A549 (cell line): Measurements from ENCODE around the gene IFNA17. TPM values are rescaled to one million over a fixed set of nuclear protein-coding genes. Genes with fewer than 3 reads are reported as not detected.

ENCODE experiments used
- ATAC-seq, 2 experiments: fragments of 200-7000 bp in 1 of 2; fragments of >200 bp in 1 of 2; cut with Nextera tagmentation in 1 of 2; cut with Tn5 transposase in 1 of 2; 3 replicates each; pipeline versions ENCODE4 v1.8.0 to v1.9.1; 2018 to 2020; ENCODE audit warnings: mild to moderate bottlenecking in 1 of 2, moderate library complexity in 1 of 2
- CTCF ChIA-PET: fragments of 300-600 bp; sonication (Branson Sonifier 250); formaldehyde crosslinking; extraction: SDS; loops from one replicate; lab custom pipeline; 2021; ENCODE audit warnings: antibody characterized with exemption, inconsistent platforms; lab: Yijun Ruan, JAX
- POLR2A ChIA-PET: fragments of 350-600 bp; formaldehyde crosslinking; extraction: SDS; loops from one replicate; lab custom pipeline; 2021; ENCODE audit warnings: antibody characterized with exemption, inconsistent platforms; lab: Yijun Ruan, JAX
- DNase-seq, 2 experiments: peaks; one replicate each; pipeline versions ENCODE4 v3.0.0 to v3.0.0-alpha.2; 2011 to 2016; ENCODE audit warnings: low read depth in 1 of 2, low spot score in 1 of 2
- FAIRE-seq: peaks from 2 replicates; lab custom pipeline; 2011; peaks lifted over from hg19 to GRCh38; lab: Jason Lieb, UNC
- H3K27ac ChIP-seq, 2 experiments: fragments of >200 bp; sonication (Bioruptor Twin); formaldehyde crosslinking; 3 replicates each; pipeline ENCODE4 v1.5.1; 2016 to 2017
- H3K4me1 ChIP-seq: fragments of >200 bp; sonication (Bioruptor Twin); formaldehyde crosslinking; 3 replicates; pipeline ENCODE4 v1.6.1; 2016
- H3K4me2 ChIP-seq: fragments of >200 bp; sonication (Bioruptor Twin); formaldehyde crosslinking; 3 replicates; pipeline ENCODE4 v1.6.1; 2016
- H3K4me3 ChIP-seq: fragments of >200 bp; sonication (Bioruptor Twin); formaldehyde crosslinking; 3 replicates; pipeline ENCODE4 v1.5.1; 2016
- H3K9me3 ChIP-seq: fragments of >200 bp; sonication (Bioruptor Twin); formaldehyde crosslinking; 3 replicates; pipeline ENCODE4 v1.6.1; 2016
- CHD2 ChIP-seq: fragments of 150-350 bp; IDR thresholded peaks from 2 replicates; pipeline ENCODE4 v1.6.1; 2014; ENCODE audit warnings: low read length; ENCODE audit not compliant: partially characterized antibody
- EHMT2 ChIP-seq: fragments of 200-600 bp; sonication (generic); IDR thresholded peaks from 2 replicates; pipeline ENCODE4 v1.6.1; 2016; ENCODE audit warnings: antibody characterized with exemption, low read depth, mild to moderate bottlenecking, moderate library complexity
- FOSB ChIP-seq: fragments of 250-450 bp; sonication (Bioruptor Pico); IDR thresholded peaks from 2 replicates; pipeline ENCODE4 v1.5.0; 2020; ENCODE audit warnings: mild to moderate bottlenecking, moderate library complexity
- GATA3 ChIP-seq: IDR thresholded peaks from 2 replicates; pipeline ENCODE4 v1.6.1; 2012; ENCODE audit warnings: borderline replicate concordance
- HOXA7 ChIP-seq: fragments of 250-450 bp; sonication (Bioruptor Pico); IDR thresholded peaks from 2 replicates; pipeline ENCODE4 v1.5.0; 2020; ENCODE audit warnings: mild to moderate bottlenecking, moderate library complexity
- HOXB13 ChIP-seq: fragments of 250-450 bp; sonication (Bioruptor Pico); IDR thresholded peaks from 2 replicates; pipeline ENCODE4 v1.5.0; 2020; ENCODE audit warnings: low read depth, mild to moderate bottlenecking, moderate library complexity
- JUNB ChIP-seq: fragments of >200 bp; sonication (Bioruptor Twin); formaldehyde crosslinking; IDR thresholded peaks from 2 replicates; pipeline ENCODE4 v1.6.1; 2016
- MAFK ChIP-seq: fragments of 450-650 bp; IDR thresholded peaks from 2 replicates; pipeline ENCODE4 v1.6.1; 2014; ENCODE audit not compliant: partially characterized antibody
- MYC ChIP-seq: IDR thresholded peaks from 2 replicates; pipeline ENCODE4 v1.6.1; 2012; ENCODE audit warnings: mild to moderate bottlenecking, inconsistent platforms, low read length, improper control_type of control experiment, borderline replicate concordance
- NPAS2 ChIP-seq: fragments of 250-450 bp; sonication (Bioruptor Pico); IDR thresholded peaks from 2 replicates; pipeline ENCODE4 v1.8.0; 2022; ENCODE audit warnings: mild to moderate bottlenecking, moderate library complexity, borderline replicate concordance
- PHF8 ChIP-seq: fragments of 200-600 bp; sonication (generic); IDR thresholded peaks from 2 replicates; pipeline ENCODE4 v1.6.1; 2016; ENCODE audit warnings: low read depth, mild to moderate bottlenecking, antibody characterized with exemption, moderate library complexity, borderline replicate concordance
- RAD21 ChIP-seq, 2 experiments: fragments of >200 bp in 1 of 2; sonication (Bioruptor Twin) in 1 of 2; formaldehyde crosslinking in 1 of 2; IDR thresholded peaks in 1 of 2; conservative IDR thresholded peaks in 1 of 2; 2 replicates in 1 of 2; 3 replicates in 1 of 2; pipeline ENCODE4 v1.6.1; 2012 to 2018; ENCODE audit warnings: inconsistent platforms in 1 of 2
- RARB ChIP-seq: fragments of 250-450 bp; sonication (Bioruptor Pico); IDR thresholded peaks from 2 replicates; pipeline ENCODE4 v1.8.0; 2021; ENCODE audit warnings: mild to moderate bottlenecking, moderate library complexity
- RCOR1 ChIP-seq: fragments of 150-350 bp; IDR thresholded peaks from 2 replicates; pipeline ENCODE4 v1.6.1; 2014; ENCODE audit warnings: antibody characterized with exemption, low read length, low read depth
- RFX5 ChIP-seq: fragments of 450-650 bp; IDR thresholded peaks from 2 replicates; pipeline ENCODE4 v1.7.1; 2014; ENCODE audit warnings: antibody characterized with exemption, mild to moderate bottlenecking, moderate library complexity
- RNF2 ChIP-seq: fragments of 200-600 bp; sonication (generic); IDR thresholded peaks from 2 replicates; pipeline ENCODE4 v1.6.1; 2016; ENCODE audit warnings: low read depth, mild to moderate bottlenecking, antibody characterized with exemption, moderate library complexity, borderline replicate concordance
- SMC3 ChIP-seq: fragments of >200 bp; sonication (Bioruptor Twin); formaldehyde crosslinking; IDR thresholded peaks from 3 replicates; pipeline ENCODE4 v1.6.1; 2018; ENCODE audit warnings: inconsistent platforms
- SREBF2 ChIP-seq: fragments of 450-650 bp; IDR thresholded peaks from 2 replicates; pipeline ENCODE4 v1.6.1; 2014; ENCODE audit warnings: mild to moderate bottlenecking, moderate library complexity
- ZC3H11A ChIP-seq: fragments of 450-650 bp; IDR thresholded peaks from 2 replicates; pipeline ENCODE4 v1.6.1; 2014; ENCODE audit warnings: antibody characterized with exemption, mild to moderate bottlenecking
- ZFP36 ChIP-seq: fragments of 450-650 bp; IDR thresholded peaks from 2 replicates; pipeline ENCODE4 v1.6.1; 2014; ENCODE audit warnings: borderline replicate concordance; ENCODE audit not compliant: partially characterized antibody
- ZSCAN20 ChIP-seq: fragments of 250-450 bp; sonication (Bioruptor Pico); IDR thresholded peaks from 2 replicates; pipeline ENCODE4 v1.8.0; 2022; ENCODE audit warnings: mild to moderate bottlenecking, moderate library complexity
- WGBS: methylation state at CpG from one replicate; pipeline ENCODE4 v1.1.6; 2017; ENCODE audit errors: missing lambda C conversion rate; 5-methylcytosine and 5-hydroxymethylcytosine counted together
- polyA plus RNA-seq, 4 experiments: library from polyadenylated mRNA; depleted of rRNA in 3 of 4; stranded (reverse); fragments of >200 nt; fragmentation: RNase III in 1 of 4; extraction: RNeasy Plus Mini Kit Qiagen cat#74134 plus additional on column Dnase treatment in 1 of 4; gene quantifications; 2 replicates in 3 of 4; 3 replicates in 1 of 4; pipeline ENCODE4 v1.2.3, GENCODE V29; 2011 to 2017
- TF ChIP-seq, protein P1 (sequence below): fragments of 250-450 bp; sonication (Bioruptor Pico); IDR thresholded peaks from 2 replicates; pipeline ENCODE4 v1.5.0; 2021; ENCODE audit warnings: mild to moderate bottlenecking, moderate library complexity, borderline replicate concordance
- TF ChIP-seq, protein P2 (sequence below): fragments of 150-350 bp; IDR thresholded peaks from 2 replicates; pipeline ENCODE4 v1.6.1; 2014; ENCODE audit warnings: low read depth, mild to moderate bottlenecking, low read length
- TF ChIP-seq, protein P3 (sequence below): fragments of >200 bp; sonication (Bioruptor Twin); formaldehyde crosslinking; IDR thresholded peaks from 3 replicates; pipeline ENCODE4 v1.5.1; 2016

IFNA17 gene
- polyA plus RNA-seq, 2 of the 4 experiments (the other 2 are of a cell fraction), result not detected

DNA sequence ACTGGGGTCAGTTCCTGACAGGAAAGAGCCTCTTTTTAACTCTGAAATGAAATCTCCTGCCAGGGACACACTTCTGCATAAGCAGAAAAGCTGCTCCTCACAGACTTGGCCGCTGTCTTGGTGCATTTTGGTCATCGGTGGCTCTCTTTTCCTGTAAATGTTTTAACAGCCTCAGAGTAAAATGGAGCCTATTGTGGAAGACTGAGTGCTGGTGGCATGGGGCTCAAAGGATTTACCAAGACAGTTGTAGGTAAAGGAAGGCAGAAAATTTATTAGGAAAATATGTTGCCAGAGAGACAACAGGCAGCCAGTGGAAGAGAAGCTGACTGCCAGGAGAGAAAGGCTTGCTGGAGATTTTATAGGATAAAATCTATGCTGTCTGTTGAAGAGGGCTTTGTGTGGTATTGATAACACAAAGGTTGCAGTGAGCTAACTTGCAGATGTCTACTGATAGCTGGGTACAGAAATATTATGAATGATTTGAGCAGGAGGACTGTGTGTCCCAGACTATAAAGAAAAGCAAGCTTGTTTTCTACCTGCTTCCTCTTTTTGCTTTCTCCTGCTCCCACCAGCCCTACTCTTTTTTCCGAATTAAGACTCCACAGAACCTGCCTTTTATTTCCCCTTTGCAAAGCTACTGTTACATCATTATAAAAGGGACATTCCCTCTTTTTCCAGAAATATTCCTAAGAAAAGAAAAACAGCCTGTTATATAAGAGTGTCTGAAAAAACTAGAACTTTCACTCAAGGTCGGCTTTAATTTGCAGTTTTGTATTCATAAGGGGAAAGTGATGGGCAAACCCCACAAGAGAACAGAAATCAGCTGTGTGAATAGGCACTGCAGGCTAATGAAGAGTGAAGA is 39.7 kb upstream of the IFNA17 start:
- no peak for FAIRE-seq
- ATAC-seq, result no peak
- H3K4me1 ChIP-seq, result no peaks in the 10 kb centered on the region
- 27% methylated on average over 4 of the region's 4 CpGs for whole genome bisulfite sequencing
- no peak for DNase-seq
- H3K4me3 ChIP-seq, result no peak overlapping the region
- H3K9me3 ChIP-seq, result no peaks in the 10 kb centered on the region; the same call in 2 of the 3 replicates
- no peak overlapping the region for H3K4me2 ChIP-seq
- ChIA-PET CTCF (interaction anchor here (1.1 to 6.1 kb wide), 2 partner anchors 15 to 50 kb away, joined by 4 to 40 read pairs; no protein-coding TSS in a partner anchor), POLR2A (no interaction called here)
- TF ChIP-seq FOSB (CRISPR knock-in tag) (no peak), GATA3 (no peak), ZFP36 (no peak)
- H3K27ac ChIP-seq, result no peak overlapping the region

DNA sequence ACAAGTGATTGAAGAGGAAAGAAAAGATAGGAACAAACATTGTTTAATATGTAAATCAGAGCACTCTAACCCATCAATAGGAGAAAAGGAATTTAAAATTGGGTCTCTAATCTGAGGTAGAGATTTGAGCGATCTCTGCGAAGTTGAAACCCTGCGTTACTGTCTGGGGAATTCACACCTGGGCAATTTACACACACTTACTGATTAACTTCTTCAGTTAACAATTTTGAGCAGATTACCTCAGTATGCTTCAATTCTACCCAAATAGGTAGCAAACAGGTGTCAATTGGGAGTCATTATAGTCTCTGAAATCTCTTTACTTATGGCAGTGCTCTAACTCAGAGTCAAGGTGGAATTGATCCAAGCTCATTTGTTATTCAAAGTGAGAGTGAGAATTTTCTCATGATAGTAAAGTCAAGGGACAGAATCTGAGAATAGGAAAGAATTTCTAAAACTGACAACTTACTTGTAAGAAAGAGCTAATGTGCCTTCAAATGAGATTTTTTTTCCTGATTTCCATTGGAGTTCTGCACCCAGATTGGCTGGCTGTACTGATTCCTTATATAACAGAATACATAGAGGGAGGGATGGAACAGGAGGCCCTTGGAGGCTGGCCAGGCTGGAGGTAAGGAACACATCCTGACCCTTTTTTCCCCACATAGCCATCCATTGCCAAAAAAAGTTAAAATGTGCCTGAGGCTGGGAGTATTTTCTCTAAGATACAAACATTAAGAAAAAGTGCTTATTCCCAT is 38.9 kb upstream of the IFNA17 start:
- ATAC-seq (no peak; a peak in 1 of 6 replicates), FAIRE-seq (no peak), DNase-seq (no peak)
- no peaks in the 10 kb centered on the region for H3K4me1 ChIP-seq
- CTCF ChIA-PET, result interaction anchor here (1.1 to 6.1 kb wide), 2 partner anchors 14 to 51 kb away, joined by 4 to 40 read pairs; no protein-coding TSS in a partner anchor
- no peak overlapping the region for H3K4me2 ChIP-seq
- H3K27ac ChIP-seq, result no peak overlapping the region
- no peak overlapping the region for H3K4me3 ChIP-seq
- WGBS, result 71% methylated on average over 3 of the region's 3 CpGs
- TF ChIP-seq HOXB13 (CRISPR knock-in tag) (no peak), CHD2 (no peak), RCOR1 (no peak), MAFK (no peak), RFX5 (no peak), NPAS2 (CRISPR knock-in tag) (no peak), RARB (no peak), JUNB (no peak)
- TF ChIP-seq, protein P1, sequence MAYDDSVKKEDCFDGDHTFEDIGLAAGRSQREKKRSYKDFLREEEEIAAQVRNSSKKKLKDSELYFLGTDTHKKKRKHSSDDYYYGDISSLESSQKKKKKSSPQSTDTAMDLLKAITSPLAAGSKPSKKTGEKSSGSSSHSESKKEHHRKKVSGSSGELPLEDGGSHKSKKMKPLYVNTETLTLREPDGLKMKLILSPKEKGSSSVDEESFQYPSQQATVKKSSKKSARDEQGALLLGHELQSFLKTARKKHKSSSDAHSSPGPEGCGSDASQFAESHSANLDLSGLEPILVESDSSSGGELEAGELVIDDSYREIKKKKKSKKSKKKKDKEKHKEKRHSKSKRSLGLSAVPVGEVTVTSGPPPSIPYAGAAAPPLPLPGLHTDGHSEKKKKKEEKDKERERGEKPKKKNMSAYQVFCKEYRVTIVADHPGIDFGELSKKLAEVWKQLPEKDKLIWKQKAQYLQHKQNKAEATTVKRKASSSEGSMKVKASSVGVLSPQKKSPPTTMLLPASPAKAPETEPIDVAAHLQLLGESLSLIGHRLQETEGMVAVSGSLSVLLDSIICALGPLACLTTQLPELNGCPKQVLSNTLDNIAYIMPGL, result no peak
- TF ChIP-seq, all 56 proteins: peak for 0
- no peaks in the 10 kb centered on the region; the same call in 2 of the 3 replicates for H3K9me3 ChIP-seq
- POLR2A ChIA-PET, result no interaction called here

DNA sequence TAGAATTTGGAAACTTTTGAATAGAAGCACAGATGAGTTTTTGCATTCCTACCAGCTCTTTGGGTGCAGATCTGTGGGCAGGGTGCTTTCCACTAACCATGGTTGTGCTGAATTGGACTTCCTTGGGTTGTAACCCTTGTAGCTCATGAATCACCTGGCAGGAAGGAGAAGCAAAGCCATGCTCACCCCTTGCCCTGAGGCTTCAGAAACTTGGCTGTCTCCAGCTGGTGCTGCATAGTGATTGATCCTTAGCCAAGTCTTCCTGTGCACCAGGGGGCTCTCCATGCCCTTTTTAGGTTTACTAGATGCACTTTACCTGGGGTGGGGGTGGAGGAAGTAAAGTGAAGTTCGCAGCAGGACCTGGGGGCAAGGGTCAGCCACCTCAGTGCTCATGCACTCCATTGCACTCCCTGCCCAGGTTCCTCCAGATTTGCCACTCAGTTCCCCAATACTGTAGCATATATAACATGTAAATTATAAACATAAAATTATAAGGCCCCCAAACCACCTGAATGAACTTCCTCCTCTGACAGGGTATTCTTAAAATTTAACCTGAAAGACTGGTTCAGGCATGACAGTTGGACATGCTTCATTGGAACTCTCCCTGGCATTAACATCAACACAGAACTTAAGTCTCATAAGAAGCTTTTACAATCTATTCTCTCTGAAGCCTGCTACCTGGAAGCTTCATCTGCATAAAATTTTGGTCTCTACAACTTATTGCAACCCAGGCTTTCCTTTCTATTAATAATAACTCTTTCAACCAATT is 37.6 kb upstream of the IFNA17 start:
- no peaks in the 10 kb centered on the region; the same call in 2 of the 3 replicates for H3K9me3 ChIP-seq
- no peak for ATAC-seq
- no peak for FAIRE-seq
- ChIA-PET POLR2A (no interaction called here), CTCF (interaction anchor here (0.6 to 6.1 kb wide), 4 partner anchors 13 to 53 kb away, joined by 3 to 40 read pairs (median 4); no protein-coding TSS in a partner anchor)
- WGBS, result 0% methylated on average over 1 of the region's 1 CpG
- H3K27ac ChIP-seq, result no peak overlapping the region
- H3K4me1 ChIP-seq, result no peaks in the 10 kb centered on the region
- H3K4me3 ChIP-seq, result no peak overlapping the region
- TF ChIP-seq EHMT2, result no peak
- TF ChIP-seq HOXA7 (CRISPR knock-in tag), result no peak
- TF ChIP-seq MYC, result no peak
- no peak for TF ChIP-seq RNF2
- TF ChIP-seq RAD21 (conservative IDR thresholded peaks at IDR 0.05 in 1 of 2, IDR thresholded peaks at IDR 0.05 in 1 of 2), result no peak
- TF ChIP-seq PHF8, result no peak
- TF ChIP-seq SREBF2, result no peak
- TF ChIP-seq, protein P2, sequence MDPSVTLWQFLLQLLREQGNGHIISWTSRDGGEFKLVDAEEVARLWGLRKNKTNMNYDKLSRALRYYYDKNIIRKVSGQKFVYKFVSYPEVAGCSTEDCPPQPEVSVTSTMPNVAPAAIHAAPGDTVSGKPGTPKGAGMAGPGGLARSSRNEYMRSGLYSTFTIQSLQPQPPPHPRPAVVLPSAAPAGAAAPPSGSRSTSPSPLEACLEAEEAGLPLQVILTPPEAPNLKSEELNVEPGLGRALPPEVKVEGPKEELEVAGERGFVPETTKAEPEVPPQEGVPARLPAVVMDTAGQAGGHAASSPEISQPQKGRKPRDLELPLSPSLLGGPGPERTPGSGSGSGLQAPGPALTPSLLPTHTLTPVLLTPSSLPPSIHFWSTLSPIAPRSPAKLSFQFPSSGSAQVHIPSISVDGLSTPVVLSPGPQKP, result no peak
- TF ChIP-seq ZC3H11A, result no peak
- TF ChIP-seq SMC3, result no peak
- TF ChIP-seq RFX5, result no peak
- TF ChIP-seq ZSCAN20, result no peak
- no peak for TF ChIP-seq NPAS2 (CRISPR knock-in tag)
- TF ChIP-seq, protein P3, sequence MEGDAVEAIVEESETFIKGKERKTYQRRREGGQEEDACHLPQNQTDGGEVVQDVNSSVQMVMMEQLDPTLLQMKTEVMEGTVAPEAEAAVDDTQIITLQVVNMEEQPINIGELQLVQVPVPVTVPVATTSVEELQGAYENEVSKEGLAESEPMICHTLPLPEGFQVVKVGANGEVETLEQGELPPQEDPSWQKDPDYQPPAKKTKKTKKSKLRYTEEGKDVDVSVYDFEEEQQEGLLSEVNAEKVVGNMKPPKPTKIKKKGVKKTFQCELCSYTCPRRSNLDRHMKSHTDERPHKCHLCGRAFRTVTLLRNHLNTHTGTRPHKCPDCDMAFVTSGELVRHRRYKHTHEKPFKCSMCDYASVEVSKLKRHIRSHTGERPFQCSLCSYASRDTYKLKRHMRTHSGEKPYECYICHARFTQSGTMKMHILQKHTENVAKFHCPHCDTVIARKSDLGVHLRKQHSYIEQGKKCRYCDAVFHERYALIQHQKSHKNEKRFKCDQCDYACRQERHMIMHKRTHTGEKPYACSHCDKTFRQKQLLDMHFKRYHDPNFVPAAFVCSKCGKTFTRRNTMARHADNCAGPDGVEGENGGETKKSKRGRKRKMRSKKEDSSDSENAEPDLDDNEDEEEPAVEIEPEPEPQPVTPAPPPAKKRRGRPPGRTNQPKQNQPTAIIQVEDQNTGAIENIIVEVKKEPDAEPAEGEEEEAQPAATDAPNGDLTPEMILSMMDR, result no peak
- DNase-seq, result no peak
- no peak overlapping the region for H3K4me2 ChIP-seq
